Measurements from ENCODE around the gene ITGB2.
A peak's percentile ranks its signal among the peaks of the same experiment; 100 is the strongest.

Gene ITGB2

DNA sequence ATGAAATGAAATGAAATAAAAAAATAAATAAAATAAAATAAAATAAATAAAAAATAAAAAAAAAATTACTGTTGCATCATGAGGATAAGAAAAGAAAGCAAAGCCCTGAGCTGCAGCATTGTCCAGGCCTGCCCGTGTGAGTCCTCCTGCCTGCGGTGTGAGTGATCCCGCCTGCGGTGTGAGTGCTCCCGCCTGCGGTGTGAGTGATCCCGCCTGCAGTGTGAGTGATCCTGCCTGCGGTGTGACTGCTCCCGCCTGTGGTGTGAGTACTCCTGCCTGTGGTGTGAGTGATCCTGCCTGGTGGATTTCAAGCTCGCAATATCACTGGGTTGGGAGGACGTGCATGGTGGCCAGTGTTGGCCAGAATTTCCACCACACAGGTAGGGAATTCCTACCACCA lies 24.8 kb downstream of the ITGB2 start:
- no peak for DNase-seq

DNA sequence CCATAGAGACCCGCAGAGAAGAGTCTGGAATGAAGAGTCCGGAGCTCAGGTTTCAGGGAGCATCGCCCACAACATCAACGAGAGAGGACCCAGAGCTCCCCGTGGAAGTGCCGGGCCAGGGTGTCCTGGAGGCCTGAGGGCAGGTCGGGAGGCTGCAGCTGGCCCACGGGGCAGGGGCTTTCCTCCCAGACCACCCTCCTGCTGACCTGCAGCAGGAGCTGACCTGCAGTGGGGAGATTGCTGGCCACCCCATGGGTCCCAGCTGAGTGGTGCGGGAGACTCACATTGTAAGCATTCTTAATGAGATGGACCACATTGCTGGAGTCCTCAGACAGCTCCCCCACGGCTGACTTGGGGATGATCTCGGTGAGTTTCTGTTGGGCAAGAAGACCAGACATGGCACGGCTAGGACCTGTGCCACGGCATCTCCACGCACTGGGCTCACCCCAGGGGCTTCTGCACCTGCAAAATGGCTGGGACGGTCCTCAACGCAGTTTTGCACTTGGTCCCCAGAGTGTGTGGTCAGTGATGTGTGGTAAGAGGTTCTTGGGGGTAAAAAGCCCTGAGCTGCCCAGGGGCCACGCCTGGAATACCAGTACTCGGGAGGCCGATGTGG lies 25.9 kb downstream of the ITGB2 start:
- DNase-seq: no peak

- no peak for DNase-seq
Measured at GRCh38 chr21:44893948-44894656, 26.6 kb downstream of the ITGB2 start.

DNA sequence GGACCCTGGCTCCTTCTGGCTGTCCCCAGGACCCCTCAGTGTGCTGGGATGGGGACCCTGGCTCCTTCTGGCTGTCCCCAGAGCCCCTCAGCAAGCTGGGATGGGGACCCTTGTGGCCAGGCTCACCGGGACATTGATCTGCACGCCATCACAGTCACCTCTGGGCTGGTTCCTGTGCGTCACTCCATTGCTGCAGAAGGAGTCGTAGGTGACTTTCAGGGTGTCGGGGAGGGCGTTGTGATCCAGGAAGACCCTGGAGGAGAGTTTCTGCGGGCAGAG lies 27.5 kb downstream of the ITGB2 start:
- DNase-seq: no peak

DNA sequence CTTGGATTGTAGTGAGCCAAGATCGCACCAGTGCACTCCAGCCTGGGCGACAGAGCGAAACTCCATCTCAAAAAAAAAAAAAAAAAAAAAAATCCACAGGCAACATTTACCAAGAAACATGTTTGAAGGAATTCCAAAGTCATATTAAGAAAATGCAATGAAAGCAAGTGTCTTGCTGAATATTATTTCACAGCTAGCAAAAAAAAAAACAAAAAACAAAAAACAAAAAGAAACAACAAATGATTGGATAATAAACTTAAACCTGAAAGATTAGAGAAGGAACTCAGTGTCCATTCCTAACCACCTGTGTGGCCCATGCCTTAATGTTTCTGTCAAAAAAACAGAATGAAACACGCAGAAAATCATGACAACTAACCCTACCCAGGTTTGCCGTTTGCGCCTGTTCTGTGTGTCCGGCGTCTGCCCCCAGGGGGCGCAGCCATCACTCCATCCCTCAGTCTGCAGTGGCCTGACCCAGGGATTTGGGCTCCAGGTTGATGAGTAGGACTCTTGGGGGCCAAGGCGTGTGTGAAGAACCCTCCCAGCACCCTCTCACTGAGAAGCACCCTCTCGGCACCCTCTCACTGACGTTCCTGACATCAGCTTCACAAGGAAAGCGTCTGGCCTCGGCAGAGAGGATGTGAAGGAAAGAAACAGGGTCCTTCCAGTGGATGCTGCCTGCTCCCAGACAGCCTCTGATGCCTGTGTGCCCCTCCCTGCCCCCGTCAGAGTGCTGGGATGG lies 28.0 kb downstream of the ITGB2 start:
- DNase-seq: peak; percentile 44 to 72 (median 53)

DNA sequence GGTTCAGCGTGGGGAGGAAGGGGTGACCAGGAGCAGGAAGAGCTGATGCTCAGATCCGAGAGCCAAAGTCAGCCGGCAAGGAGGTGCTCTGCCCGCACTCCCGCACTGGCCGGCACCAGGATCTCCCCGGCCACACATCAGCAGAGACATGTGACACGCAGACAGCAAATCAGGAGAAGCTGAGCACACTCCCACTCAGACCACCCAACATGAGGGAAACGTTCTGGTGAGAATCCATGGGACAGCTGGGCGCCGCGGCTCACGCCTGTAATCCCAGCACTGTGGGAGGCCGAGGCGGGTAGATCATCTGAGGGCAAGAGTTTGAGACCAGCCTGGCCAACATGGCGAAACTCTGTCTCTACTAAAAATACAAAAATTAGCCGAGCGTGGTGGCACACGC lies 28.6 kb downstream of the ITGB2 start:
- no peak for DNase-seq

DNA sequence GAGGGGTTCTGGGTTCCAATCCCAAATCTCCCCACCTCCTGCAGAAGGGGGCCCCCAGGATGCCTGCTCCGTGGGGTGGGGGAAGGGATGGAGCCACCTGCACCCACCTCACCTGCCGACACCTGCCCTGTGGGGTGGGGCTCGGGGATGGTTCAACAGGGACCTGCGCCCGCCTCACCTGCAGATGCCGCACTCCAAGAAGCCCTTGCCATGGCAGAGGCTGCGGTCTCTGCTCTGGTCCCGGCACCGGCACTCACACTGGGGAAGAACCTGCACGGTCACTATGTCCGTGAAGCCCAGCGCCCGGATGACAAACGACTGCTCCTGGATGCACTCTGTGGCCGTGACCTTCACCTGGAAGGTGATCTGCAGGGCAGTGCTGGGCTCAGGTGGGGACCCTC lies 29.1 kb downstream of the ITGB2 start:
- DNase-seq: no peak

- DNase-seq: no peak
Measured at GRCh38 chr21:44890961-44891541, 29.6 kb downstream of the ITGB2 start.

GRCh38 chr21:44890338-44890931 lies 30.3 kb downstream of the ITGB2 start:
- no peak for DNase-seq

- DNase-seq: no peak
Measured at GRCh38 chr21:44889625-44890337, 30.9 kb downstream of the ITGB2 start.

GRCh38 chr21:44888581-44889550 lies 31.8 kb downstream of the ITGB2 start:
- no peak for DNase-seq

GRCh38 chr21:44887807-44888580 lies 32.7 kb downstream of the ITGB2 start:
- DNase-seq: no peak

DNA sequence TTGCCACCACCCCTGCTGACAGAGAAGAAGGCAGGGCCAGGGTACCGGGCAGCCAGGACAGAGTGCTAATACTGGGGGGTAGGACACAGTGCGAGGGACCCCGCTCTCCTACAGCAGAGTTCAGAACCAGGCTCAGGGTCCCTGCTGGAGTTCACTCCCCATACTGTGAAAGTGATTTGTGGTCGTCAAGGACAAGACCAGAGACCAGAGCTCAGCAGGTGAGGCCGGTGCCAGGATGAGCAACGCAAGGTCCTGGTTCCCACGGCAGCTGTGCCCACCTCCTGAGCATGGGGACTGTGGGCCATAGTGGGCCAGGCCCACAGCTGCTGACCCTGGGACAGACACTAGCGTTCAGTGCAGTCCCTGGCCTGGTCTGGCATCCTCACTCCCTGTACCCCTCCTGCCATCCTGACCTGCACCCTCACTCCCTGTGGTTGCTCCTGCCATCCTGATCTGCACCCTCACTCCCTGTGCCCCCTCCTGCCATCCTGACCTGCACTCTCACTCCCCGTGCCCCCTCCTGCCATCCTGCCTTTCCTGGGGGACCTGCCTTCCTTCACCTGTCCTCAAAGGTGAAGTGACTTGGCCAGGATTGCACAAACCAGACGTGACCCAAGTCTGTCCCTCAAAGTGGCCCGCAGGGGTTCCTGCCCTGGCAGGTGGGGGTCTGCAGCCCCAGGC lies 33.4 kb downstream of the ITGB2 start:
- DNase-seq: no peak

- no peak for DNase-seq
Measured at GRCh38 chr21:44886113-44887075, 34.3 kb downstream of the ITGB2 start.

- DNase-seq: no peak
Measured at GRCh38 chr21:44885615-44886014, 35.1 kb downstream of the ITGB2 start.

DNA sequence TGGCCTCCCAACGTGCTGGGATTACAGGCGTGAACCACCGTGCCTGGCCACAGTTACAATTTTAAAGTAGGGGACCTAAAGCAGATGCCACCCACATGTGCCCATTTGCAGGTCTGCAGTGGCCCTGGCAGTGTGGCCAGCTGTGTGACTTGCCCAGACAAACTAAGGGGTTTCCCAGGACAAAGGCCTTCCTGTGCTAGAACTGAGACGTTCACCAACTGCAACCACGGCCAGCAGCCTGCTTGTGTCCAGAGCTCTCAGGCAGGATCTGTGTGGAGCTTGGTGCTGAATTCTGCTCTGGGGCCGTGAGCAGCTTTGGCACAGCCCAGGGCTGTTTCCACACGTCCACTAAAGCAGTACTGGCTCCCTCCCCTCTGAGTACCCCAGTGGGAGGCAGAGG lies 36.6 kb downstream of the ITGB2 start:
- no peak for DNase-seq

DNA sequence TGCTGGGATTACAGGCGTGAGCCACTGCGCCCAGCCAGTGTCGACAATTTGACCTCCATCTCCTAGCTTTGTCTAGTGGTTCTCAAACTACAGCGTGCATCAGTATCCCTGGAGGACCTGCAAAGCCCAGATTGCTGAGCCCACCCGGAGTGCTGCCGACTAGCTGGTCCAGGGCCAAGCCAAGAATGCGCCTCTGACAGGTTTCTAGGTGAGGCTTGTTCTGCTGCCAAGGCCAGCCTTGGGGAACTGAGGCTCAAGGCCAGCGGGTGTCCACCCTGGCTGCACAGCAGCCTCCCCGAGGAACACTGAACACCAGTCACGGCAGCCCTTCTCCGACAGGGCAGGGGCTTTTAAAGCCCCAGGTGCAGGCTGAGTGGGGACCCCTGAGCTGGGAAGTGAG lies 37.4 kb downstream of the ITGB2 start:
- DNase-seq: no peak

GRCh38 chr21:44881198-44881872 lies 39.4 kb downstream of the ITGB2 start:
- DNase-seq: no peak
